Measurements from ENCODE around the gene HAUS5. TPM values are rescaled to one million over a fixed set of nuclear protein-coding genes. Genes with fewer than 3 reads are reported as not detected.
A peak's percentile ranks its signal among the peaks of the same experiment; 100 is the strongest.

The HAUS5 gene
- total RNA-seq, 1 donor from 2014 or later: 12.3 TPM

- H3K36me3 ChIP-seq (ENCODE audit: control insufficient read depth, insufficient read depth, low read length): no peaks in the 10 kb centered on the region
- H3K4me3 ChIP-seq (ENCODE audit: low read depth, low read length): no peak overlapping the region
- H3K27me3 ChIP-seq (ENCODE audit: control insufficient read depth, insufficient read depth, low read length): no peaks in the 10 kb centered on the region
- no peak for DNase-seq (ENCODE audit: low read depth)
- TF ChIP-seq CTCF (IDR thresholded peaks at IDR 0.05; ENCODE audit: insufficient read depth, low read length, poor library complexity, severe bottlenecking): no peak
These were observed 29.8 kb downstream of the HAUS5 start for GRCh38 chr19:35642312-35642711.

- Histone ChIP-seq H3K36me3 (ENCODE audit: control insufficient read depth, insufficient read depth, low read length) (no peaks in the 10 kb centered on the region), H3K4me3 (ENCODE audit: low read depth, low read length) (peak overlapping the region; percentile 44), H3K27me3 (ENCODE audit: control insufficient read depth, insufficient read depth, low read length) (no peaks in the 10 kb centered on the region)
- DNase-seq (ENCODE audit: low read depth): no peak
- no peak for TF ChIP-seq CTCF (IDR thresholded peaks at IDR 0.05; ENCODE audit: insufficient read depth, low read length, poor library complexity, severe bottlenecking)
These were observed 30.3 kb downstream of the HAUS5 start for GRCh38 chr19:35642798-35643254.

GRCh38 chr19:35643255-35644205 is 31.0 kb downstream of the HAUS5 start:
- Histone ChIP-seq H3K36me3 (ENCODE audit: control insufficient read depth, insufficient read depth, low read length) (no peaks in the 10 kb centered on the region), H3K27me3 (ENCODE audit: control insufficient read depth, insufficient read depth, low read length) (no peaks in the 10 kb centered on the region), H3K4me3 (ENCODE audit: low read depth, low read length) (peak overlapping the region; percentile 44)
- no peak for DNase-seq (ENCODE audit: low read depth)
- no peak for TF ChIP-seq CTCF (IDR thresholded peaks at IDR 0.05; ENCODE audit: insufficient read depth, low read length, poor library complexity, severe bottlenecking)

GRCh38 chr19:35644206-35644986 is 31.9 kb downstream of the HAUS5 start:
- no peak for TF ChIP-seq CTCF (IDR thresholded peaks at IDR 0.05; ENCODE audit: insufficient read depth, low read length, poor library complexity, severe bottlenecking)
- Histone ChIP-seq H3K4me3 (ENCODE audit: low read depth, low read length) (peak overlapping the region; percentile 44), H3K27me3 (ENCODE audit: control insufficient read depth, insufficient read depth, low read length) (no peaks in the 10 kb centered on the region), H3K36me3 (ENCODE audit: control insufficient read depth, insufficient read depth, low read length) (no peaks in the 10 kb centered on the region)
- DNase-seq (ENCODE audit: low read depth): peak; percentile 77

GRCh38 chr19:35644987-35645679 is 32.6 kb downstream of the HAUS5 start:
- no peak for DNase-seq (ENCODE audit: low read depth)
- TF ChIP-seq CTCF (IDR thresholded peaks at IDR 0.05; ENCODE audit: insufficient read depth, low read length, poor library complexity, severe bottlenecking): no peak

More at GRCh38 chr19:35644987-35645679, 32.6 kb downstream of the HAUS5 start:
- Histone ChIP-seq H3K27me3 (ENCODE audit: control insufficient read depth, insufficient read depth, low read length) (no peaks in the 10 kb centered on the region), H3K36me3 (ENCODE audit: control insufficient read depth, insufficient read depth, low read length) (no peaks in the 10 kb centered on the region), H3K4me3 (ENCODE audit: low read depth, low read length) (peak overlapping the region; percentile 30)
